Measurements from ENCODE around the gene NTSR1.
A peak's percentile ranks its signal among the peaks of the same experiment; 100 is the strongest.

Gene NTSR1

GRCh38 chr20:62787866-62788265 is 79.2 kb downstream of the NTSR1 start:
- no peak for DNase-seq (ENCODE audit: low spot score)

GRCh38 chr20:62788607-62789006 is 80.0 kb downstream of the NTSR1 start:
- no peak for DNase-seq (ENCODE audit: low spot score)

- no peak for DNase-seq (ENCODE audit: low spot score)
Measured at GRCh38 chr20:62790075-62790474, 81.4 kb downstream of the NTSR1 start.

- DNase-seq (ENCODE audit: low spot score), result peak; percentile 87
Measured at GRCh38 chr20:62791301-62792181, 82.9 kb downstream of the NTSR1 start.

GRCh38 chr20:62792182-62792939 is 83.7 kb downstream of the NTSR1 start:
- DNase-seq (ENCODE audit: low spot score), result peak; percentile 61

- DNase-seq (ENCODE audit: low spot score), result no peak
Measured at GRCh38 chr20:62792940-62793756, 84.5 kb downstream of the NTSR1 start.

GRCh38 chr20:62793757-62794006 is 85.0 kb downstream of the NTSR1 start:
- DNase-seq (ENCODE audit: low spot score), result no peak

- peak; percentile 98 for DNase-seq (ENCODE audit: low spot score)
Measured at GRCh38 chr20:62794007-62794724, 85.5 kb downstream of the NTSR1 start.

- peak; percentile 64 for DNase-seq (ENCODE audit: low spot score)
Measured at GRCh38 chr20:62795023-62795761, 86.6 kb downstream of the NTSR1 start.

GRCh38 chr20:62796699-62797491 is 88.3 kb downstream of the NTSR1 start:
- no peak for DNase-seq (ENCODE audit: low spot score)

GRCh38 chr20:62797671-62798532 is 89.3 kb downstream of the NTSR1 start:
- no peak for DNase-seq (ENCODE audit: low spot score)

GRCh38 chr20:62799036-62799435 is 90.4 kb downstream of the NTSR1 start:
- no peak for DNase-seq (ENCODE audit: low spot score)

GRCh38 chr20:62799459-62799858 is 90.8 kb downstream of the NTSR1 start:
- DNase-seq (ENCODE audit: low spot score), result no peak

- DNase-seq (ENCODE audit: low spot score), result no peak
Measured at GRCh38 chr20:62799873-62800272, 91.2 kb downstream of the NTSR1 start.

GRCh38 chr20:62800314-62801259 is 92.0 kb downstream of the NTSR1 start:
- DNase-seq (ENCODE audit: low spot score), result no peak

GRCh38 chr20:62801284-62802010 is 92.8 kb downstream of the NTSR1 start:
- DNase-seq (ENCODE audit: low spot score), result no peak

- no peak for DNase-seq (ENCODE audit: low spot score)
Measured at GRCh38 chr20:62802026-62802712, 93.5 kb downstream of the NTSR1 start.

Measured in GM03348 (cell line).